Activated CD4-positive, alpha-beta T cell treated with anti-CD3 and anti-CD28 coated beads, Interleukin-2, amount 50 U/mL, for 4 hours (primary cell): Measurements from ENCODE around the gene IGSF3.

Experiments used
- DNase-seq, 2 experiments: peaks; one replicate each; pipeline ENCODE4 v3.0.0-alpha.2; 2020

IGSF3 gene

DNA sequence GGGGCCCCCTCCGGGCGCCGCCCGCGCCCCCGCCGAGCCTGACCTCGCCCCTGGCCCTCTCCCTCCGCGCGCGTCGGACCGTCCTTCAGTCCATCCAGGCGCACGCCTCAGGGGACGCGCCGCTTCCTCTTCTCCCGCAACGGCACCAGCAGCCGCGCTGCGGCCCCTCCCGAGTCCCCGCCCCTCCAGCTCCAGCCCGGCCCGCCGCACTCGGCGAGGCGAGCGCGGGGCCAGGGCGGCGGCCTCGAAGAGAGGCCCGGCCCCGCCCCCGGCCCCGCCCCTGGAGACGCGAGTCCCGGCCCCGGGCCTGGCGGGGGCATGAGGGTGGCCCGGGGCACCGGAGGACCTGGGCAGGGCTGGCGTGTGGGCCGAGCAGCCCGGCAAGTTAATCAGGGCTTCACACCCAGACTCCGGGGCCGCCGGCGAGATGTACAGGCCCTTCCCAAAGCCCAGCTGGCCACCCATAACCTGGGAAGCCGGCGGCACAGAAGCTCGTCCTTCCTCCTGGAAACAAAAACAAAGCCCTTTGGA lies at the start of gene IGSF3:
Gene IGSF3 (minus strand): TSS at position 159 of the 531 bp plus-strand sequence. CDS start 1,407 bp downstream, outside the sequence.
- DNase-seq, result peak; percentile 14 to 27

DNA sequence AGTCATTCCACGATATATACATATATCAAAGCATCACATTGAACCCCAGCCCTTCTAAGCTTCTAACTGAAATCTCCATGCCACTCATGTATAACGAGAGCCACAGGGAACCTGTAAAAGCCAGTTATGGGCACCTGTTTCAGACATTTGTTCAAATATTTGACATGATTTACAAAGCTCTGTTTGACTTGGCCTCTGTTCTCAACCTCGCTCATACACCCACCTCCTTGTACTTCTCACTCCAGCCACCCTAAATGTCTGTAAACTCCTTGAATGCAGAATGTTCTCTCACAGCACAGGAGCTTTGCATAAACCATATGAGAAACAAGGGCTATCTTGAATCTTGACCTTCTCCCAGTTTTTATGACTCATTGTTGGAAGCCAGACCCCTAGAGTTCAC lies 49.8 kb upstream of the IGSF3 start:
- no peak for DNase-seq

DNA sequence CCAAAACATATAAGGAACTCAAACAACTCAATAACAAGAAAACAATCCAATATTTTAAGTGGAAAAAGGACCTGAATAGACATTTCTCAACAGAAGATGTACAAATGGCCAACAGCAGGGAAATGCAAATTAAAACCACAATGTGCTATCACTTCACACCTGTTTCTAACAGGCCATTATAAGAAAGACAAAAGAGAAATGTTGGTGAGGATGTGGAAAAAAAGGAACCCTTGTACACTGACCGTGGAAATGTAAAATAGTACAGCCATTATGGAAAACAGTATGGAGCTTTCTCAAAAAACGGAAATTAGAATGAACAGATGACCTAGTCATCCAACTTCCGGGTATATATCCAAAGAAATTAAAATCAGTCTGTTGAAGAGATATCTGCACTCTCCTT lies 48.9 kb upstream of the IGSF3 start:
- DNase-seq, result no peak

DNA sequence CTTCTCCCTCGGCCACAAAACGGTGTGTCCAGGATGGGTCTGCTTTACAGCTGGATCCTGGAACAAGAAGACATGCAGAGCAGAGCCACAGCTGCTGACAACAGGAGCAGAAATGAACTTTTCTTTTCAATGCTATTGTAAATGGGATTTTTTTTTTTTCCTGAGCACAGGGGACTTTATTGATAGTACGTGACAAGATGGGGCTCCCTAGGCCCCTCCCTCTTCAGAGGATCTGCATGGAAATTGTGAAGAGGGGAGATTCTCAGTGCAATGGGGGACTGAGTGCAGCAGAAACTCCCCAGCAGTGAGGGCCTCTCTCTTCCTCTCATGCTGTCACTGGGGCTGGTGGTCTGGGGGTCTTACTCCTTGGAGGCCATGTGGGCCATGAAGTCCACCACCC lies 45.9 kb upstream of the IGSF3 start:
- DNase-seq, result no peak

DNA sequence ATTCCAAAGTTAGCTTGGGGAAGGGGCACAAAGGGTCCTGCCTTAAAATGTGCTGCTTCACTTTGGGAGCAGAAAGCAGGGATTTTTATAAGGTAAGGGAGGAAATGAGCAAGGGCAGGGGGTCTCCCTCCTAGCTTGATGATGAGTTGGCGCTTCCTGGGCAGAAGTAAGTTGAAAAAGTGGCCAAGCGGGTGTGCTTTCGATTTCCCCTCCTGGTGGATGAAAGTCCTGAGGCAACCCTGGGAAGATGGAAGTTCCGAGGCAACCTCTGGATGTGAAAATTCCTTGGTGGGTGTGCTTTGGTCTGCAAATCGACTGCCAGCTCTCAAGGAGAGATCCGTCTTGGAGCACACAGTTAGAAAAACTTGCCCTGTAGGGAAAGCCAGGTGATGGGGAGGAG lies 45.0 kb upstream of the IGSF3 start:
- no peak for DNase-seq

DNA sequence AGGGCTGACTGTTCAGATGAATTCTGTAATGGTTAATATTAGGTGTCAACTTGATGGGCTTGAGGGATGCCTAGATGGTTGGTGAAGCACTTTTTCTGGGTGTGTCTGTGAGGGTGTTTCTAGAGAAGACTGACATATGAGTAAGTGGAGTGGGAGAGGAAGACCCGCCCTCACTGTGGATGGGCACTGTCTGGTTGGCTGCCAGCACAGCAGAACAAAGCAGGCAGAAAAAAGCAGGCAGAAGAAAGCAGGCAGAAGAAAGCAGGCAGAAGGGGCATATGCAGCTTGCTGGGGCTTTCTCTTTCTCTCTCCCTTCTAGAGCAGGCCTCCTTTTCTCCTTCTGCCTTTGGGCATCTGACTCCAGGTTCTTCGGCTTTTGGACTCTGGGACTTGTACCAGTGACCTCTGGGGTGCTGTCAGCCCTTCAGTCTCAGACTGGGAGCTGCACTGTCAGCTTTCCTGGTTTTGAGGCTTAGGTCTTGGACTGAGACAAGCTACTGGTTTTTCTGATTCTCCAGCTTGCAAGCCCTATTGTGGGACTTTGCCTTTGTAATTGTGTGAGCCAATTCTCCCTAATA lies 43.8 kb upstream of the IGSF3 start:
- peak; percentile 7 to 8 for DNase-seq

DNA sequence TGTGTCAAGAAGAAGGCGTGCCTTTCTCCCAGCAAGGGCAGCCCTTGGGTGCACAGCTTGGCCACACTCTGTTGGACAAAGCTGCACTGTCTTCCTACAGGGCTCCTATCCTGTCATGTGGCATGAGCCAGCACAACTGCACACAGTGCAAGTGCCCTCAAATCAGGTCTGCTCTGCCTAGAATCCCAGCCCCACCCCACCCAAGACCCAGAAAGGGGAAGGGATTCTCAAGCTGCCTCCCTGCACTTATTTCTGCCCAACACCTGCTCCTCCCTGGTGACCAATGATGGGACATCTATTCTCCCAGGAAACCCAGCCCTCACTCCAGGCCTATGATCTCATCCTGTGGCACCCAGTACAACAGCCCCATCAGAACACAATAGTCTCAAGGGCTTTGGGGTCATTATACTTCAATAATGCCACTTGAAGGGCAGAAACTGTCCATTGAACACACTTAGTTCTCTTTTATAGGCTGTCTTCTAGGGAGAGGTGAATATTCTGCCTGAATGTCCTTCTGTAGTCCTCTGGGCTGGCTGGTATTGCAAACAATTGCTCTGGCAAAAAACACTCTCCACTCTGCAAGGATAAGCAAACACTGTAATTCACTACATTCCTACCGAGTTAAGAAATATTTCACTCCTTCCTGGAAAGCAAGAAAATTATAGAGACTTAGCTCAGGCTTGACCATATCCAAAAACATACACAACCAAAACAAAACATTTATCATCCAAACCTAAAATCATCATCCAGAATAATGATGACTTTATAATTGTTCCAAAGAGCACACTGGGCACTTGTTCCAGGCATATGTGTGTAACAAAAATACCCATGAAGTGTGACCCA lies 43.1 kb upstream of the IGSF3 start:
- DNase-seq, result no peak

DNA sequence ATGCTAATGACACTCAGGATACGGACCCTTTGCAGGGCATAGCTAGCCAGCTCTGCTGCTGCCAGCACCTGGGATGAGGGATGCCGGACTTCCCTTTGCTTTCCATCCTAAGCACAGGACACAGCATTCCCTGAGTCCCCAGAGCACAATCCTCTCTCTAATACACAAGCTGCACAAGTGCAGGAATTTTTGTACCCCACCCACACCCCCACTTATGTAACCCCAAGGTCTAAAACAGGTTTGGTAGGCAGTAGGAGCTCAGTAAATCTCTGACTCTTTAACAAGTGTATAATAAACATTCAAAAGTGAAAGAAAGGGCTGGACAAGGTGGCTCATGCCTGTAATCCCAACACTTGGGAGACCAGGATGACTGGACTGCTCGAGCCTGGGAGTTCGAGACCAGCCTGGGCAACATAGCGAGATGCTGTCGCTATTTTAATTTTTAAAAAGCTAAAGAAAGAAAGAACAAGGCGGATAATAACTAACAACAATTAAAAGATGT lies 42.2 kb upstream of the IGSF3 start:
- DNase-seq, result no peak

DNA sequence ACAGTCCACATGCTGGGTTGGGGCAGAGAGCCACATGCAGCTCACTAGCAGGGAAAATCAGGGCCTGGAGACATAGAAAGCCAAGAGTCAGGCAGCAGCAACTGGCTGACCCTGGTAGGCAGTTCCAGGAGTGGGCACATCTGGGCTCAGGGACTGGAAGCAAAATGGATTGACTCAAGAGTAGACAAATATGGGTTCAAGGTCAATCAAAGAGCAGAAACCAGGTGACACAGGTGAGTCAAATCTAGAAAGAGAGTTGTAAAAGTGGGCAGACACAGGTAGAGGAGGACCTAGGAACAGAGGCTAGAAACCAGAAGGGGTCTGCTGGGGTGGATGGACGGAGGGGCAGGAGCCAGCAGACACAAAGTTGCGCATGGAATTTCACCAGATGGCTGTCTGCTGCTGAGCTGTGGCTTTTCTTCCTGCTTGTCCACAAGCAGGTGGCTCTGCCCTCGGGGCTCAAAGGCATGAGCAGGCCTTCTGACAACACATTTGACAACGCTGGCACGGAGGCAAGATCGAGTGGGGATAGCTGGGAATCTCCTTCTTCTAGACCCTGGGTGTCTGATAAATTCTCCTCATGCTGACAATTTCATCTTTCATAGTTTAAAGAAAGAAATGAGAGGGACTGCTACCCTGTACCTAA lies 40.8 kb upstream of the IGSF3 start:
- DNase-seq, result no peak

DNA sequence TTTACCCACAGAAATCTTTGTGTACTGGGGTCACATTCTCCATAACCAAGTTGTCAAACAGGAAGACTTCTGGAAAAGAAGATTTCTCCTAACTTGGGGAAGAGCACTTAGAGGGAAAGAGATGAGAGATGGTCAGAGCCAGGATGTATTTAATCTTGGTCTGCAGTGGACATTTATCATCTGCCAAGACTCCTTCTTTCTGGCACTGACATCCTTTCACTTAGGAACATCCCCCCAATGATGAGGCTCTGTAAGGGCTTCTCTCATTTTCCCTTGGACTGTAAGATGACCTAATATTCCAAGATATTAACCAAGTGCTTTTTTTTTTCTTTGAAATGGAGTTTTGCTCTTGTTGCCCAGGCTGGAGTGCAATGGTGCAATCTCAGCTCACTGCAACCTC lies 39.3 kb upstream of the IGSF3 start:
- DNase-seq, result no peak

DNA sequence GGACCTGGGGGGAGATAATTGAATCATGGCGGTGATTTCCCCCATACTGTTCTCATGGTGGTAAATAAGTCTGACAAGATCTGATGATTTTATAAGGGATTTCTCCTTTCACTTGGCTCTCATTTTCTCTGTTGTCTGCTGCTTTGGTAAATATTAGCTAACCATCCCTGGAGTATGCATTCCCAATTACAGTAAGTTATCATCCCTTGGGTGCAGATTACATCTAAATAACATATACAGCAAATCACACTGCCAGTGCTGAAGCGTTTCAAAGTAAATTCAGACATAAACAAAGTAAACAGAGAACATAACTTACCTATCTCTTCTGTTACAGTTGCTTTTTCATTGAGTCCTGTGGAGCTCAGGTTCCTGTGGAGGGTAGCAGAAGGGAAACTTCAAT lies 38.6 kb upstream of the IGSF3 start:
- DNase-seq, result no peak

DNA sequence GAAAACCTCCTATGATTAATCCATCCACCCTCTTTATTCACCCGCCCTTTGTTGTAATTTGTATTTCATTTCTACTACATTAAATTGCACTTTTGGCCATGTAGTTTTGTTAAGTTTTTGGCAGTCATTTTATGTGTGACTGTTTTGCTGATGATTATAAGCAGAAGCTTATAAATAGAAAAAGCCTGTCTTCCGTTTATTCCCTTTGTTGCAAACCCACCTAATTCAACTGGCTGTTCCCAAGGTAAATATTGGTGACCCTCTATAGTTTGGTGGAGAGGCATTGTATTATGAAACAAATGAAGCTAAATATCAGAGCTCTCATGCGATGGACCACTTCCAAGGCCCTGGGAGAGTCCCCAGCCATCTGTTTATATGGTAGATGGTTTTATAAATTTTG lies 36.7 kb upstream of the IGSF3 start:
- no peak for DNase-seq

DNA sequence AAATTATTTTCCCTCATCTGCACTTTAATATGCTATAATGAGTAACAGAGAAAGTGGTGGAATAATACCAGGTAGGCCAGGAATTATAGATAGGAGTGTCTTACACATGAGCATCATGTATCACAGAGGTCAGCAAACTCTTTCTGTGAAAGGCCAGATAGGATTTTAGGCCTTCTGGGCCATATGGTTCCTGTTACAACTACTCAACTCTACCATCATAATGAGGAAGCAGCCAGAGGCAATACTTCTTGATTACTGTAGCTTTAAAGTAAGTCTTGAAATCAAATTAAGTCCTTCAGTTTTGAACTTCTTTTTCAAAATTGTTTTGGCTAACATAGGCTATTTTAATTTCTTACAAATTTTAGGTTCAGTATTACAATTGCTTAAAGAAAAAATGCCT lies 32.1 kb upstream of the IGSF3 start:
- no peak for DNase-seq

DNA sequence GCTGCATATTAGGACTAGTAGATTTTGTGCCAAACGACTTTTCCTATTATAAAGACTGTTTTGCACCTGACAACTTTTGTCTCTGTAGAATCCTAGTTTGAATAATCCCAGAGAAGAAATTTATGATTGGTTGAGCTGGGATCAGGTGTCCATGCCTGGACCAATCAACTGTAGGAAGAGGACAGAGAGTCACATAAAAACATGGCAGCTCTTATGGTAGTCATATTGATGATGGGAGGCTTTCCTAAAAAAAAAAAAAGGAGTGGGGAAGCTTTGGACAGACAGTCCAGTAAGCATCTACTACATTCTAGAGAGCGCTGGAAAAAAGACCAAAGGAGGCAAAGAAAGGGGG lies 30.7 kb upstream of the IGSF3 start:
- no peak for DNase-seq

DNA sequence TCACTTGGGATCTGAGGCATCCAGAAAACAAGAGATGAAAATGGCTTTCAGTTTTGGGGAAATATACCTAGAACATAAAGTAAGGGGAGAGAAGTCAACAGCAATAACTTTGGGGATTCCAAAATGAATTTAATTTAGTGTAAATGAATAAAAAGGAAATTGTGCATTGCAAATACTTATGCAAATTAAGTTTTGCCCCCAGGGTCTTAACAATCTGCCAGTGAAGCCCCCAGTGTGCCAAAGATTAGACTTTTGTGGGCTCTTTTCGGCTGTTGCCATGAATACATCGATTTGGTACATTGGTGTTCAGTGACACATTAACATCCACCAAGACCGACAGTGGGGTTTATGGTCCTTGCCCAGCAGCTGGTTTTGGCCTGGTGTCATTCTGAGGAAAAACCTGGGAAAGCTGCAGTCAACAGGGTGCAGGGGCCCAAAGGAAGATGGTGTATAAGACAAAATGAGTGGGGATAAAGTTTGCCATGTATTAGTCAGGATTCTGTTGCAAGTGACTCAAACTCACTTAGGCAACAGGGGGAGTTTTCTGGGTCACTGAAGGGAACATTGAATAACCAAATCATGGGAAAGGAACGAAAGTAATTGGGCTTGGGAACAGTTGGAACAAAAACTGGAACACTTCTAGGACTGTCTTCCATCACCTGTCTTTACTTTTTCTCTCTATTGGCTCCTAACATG lies 30.2 kb upstream of the IGSF3 start:
- no peak for DNase-seq

DNA sequence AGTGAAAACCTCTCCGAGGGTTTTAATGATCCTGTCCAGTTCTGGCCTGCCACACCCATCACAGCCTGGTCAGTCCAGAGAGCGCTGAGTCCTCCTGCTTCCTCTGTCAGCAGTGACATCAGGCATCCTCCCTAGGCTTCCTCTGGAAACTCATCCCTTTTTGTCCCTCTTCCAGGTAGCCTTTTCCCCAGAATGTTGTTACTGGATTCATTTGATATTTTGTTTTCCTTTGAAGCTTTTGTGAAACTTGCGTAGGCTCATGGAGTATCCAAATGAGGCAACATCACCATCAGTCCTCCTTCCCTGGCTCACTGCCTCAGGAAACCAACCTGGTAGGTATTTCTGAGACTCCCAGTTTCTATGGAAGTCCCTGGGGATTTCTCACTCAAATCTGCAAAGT lies 27.0 kb upstream of the IGSF3 start:
- no peak for DNase-seq

DNA sequence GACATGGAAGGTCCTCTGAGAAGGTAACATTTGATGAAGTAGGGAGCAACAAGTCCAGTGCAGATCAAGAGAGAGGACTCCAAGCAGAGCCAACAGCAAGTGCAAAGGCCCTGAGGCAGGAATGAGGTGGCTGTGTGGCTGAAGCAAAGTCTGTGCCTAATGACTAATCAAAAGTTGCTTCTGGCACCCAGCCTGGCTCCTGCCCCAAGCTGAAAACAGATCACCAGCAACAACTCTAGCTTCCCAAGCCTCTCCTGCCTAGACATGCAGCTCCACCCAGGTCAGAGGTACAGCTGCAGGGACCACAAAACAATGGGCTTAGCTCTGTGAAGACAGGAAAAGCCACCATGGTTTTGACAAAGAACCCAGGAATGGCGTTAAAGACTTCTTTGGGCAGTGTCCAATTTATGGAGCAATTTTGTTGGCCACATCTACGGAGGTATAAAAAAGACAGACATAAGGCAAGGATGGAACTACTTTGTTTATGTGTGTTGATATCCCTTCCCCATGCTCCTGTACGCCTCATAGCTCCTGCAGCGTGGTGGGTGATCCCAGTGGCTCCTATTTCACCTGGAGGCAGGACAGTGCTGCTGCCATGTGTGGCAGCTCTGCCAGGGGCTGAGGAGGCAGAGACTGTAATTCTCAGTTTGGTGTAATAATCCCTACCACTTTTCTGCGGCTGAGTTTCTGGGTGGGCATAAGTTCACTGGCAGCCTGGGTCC lies 26.4 kb upstream of the IGSF3 start:
- no peak for DNase-seq

DNA sequence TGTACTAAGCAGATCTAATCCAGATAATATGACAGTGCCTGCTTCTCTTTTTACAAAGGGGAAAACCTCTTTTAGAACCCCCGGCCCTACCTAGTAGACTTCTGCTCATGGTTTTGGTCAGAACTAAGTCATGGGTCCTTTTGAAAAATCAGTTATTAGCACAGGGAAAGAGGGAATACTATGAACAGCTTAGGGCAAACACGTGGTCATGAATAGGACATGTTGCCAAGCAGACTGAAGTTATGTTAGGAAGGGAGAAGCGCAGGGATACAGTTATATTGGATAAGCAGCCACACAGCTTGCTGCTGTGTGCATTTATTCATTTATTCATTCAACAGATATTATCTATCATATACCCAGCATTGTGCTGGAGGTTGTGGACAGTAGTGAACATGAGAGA lies 25.3 kb upstream of the IGSF3 start:
- no peak for DNase-seq

DNA sequence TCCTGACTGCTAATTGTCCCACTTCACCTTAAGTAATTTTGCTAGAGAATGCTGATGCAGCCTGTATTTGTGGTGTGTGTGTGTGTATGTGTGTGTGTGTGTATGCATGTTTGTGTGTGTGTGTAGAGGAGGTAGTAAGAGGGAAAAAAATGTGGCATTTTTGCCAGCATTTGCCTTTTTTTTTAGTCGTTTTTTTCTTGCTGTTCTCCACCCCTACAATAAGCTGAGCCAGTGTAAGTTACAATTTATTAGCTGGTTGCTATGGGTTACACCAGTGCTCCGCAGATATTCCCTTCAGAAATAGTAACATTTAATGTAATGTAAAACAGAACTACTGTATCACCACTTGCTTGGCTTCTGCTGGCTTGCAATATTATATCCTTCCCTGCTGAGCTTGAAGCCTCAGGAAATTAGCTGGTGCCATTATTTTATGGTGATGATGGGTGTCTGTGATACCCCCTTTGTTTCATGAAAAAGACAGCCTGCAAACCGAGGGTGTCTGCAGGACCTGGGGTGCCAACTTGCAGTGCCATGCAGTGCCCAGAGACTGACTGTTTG lies 23.4 kb upstream of the IGSF3 start:
- no peak for DNase-seq

DNA sequence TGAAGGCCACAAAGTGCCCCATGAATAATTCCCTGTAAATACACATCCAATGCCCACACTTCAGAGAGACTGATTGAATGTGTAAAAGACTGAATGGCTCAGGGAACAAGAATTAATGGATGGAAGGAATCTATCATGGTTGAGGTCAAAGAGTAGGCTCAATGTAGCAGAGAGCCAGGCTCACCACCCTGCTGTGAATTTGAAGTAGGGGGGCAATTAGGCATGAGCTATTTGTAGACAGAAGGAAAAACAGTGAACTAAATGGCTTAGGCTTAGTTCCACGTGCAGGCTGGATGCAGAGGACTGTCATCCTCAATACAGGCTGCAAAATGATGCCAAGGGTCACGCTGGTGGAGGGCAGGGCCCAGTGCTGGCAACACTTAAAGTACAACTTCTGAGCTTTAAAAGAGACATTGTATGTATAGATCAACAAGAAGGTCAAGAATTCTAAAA lies 22.9 kb upstream of the IGSF3 start:
- DNase-seq, result no peak

DNA sequence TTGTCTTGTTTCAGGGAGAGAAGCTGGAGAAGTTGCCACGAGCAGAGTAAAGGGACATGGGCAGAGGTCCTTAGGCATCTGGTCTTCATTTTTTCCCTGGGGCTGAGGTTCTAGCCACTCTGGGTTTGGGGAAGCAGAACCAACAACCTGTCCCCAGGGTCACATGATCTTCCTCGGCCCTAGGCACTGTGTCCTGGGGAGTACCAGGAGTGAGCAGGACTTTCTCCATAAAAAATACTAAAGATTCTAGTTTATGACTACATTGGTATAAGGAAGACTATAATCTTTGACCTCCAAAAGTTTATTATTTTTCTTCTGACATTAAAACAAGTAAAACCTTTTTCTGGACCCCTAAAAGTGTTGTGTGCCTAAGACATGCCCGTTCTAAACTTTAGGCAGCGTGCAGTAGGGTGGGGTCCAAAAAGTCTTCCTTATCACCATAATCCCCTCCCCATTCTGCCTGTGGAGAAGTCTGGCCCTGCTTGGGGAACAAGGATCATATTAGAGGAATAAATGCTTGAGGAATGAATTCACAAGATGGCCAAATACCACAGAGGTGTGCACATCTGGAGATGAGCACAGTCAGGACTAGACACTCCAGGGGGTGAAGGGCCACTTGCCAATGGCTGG lies 19.3 kb upstream of the IGSF3 start:
- DNase-seq, result no peak

DNA sequence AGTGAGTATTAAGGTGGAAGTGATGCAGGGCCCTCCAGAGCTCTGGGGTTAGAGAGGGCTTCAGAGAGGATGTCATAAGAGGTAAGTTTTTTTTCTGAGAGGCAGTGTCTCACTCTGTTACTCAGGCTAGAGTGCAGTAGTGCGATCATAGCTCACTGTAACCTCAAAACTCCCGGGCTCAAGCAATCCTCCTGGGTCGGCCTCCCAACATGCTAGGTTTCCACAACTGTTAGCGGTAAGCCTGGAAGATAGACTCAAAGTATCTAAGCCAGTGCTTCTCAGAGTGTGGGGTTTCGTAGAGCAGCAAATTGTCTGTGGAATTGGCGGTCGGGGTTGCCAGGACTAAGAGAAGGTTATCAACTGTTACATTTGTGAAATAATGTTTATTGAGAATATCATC lies 18.6 kb upstream of the IGSF3 start:
- DNase-seq, result no peak
